GM10847 (cell line): ENCODE results near the gene CHD1.

Experiments
- POLR2A ChIP-seq: IDR thresholded peaks from 2 replicates; pipeline ENCODE4 v1.6.1; 2011; ENCODE audit not compliant: insufficient read length; ENCODE audit errors: extremely low read depth

CHD1 gene

GRCh38 chr5:98913911-98914310 is 14.9 kb downstream of the CHD1 start:
- TF ChIP-seq POLR2A, result no peak

- TF ChIP-seq POLR2A, result no peak
Observed at GRCh38 chr5:98911280-98912040, 17.3 kb downstream of the CHD1 start.

DNA sequence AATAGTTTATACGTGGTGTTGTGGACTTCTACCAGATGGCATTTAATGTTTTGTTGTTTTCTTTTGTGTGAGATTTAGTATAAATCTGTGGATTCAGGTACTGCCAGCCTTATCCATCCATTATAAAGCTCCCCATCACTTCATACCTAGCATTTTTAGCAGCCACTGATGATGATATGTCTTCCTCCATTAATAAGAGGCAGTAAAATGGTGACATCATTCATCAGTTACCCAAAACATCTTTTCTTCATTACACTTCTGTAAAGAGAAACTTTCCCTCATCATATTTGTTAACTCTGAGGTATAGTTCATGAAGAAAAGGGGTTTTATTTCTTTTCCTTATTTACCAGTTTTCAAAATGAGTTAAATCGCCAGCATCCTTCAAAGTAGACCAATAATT is 19.4 kb downstream of the CHD1 start:
- TF ChIP-seq POLR2A, result no peak

DNA sequence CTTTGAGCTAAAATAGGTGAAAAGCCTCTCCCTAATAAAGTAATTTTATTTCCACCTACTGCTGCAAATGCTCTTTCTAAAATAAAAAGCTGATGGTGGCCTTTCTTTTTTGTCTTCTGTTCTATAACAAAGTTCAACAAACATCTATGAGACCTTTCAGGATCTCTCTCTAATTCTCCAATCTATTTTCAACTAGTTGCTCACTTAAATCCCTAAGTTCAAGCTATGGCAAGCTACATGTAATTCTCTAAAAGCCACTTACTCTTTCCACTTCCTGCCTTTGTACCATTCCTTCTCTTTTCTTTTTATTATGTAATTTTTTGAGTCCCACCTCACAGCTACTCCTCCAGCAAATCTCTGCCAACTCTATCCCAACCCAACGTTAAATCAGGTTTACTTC is 20.9 kb downstream of the CHD1 start:
- TF ChIP-seq POLR2A, result no peak

DNA sequence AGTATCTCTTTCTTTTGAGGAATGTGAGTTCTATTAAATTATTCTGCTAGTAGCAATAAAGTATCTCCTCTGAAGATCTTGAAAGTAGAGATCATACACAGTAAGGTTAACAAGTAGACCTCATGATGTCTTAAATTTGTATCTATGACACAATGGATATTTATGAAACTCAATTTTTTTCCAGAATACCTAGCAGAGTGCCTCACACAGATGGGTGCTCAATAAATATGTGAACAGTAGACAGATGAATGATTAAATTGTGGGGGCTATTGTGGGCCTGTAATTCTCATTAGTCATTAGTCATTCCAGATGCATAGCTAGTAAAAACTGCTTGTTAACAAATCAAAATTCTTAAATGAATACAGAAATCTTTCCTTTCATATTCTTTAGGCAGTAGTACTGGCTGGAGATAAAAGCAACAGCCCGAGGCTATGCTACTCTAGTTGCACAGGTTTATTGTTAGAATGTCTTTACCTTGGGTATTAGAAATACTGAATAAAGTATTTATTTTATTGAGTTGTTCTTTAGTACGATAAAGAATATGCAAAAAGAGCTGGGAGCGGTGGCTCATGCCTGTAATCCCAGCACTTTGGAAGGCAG is 22.0 kb downstream of the CHD1 start:
- TF ChIP-seq POLR2A, result no peak

DNA sequence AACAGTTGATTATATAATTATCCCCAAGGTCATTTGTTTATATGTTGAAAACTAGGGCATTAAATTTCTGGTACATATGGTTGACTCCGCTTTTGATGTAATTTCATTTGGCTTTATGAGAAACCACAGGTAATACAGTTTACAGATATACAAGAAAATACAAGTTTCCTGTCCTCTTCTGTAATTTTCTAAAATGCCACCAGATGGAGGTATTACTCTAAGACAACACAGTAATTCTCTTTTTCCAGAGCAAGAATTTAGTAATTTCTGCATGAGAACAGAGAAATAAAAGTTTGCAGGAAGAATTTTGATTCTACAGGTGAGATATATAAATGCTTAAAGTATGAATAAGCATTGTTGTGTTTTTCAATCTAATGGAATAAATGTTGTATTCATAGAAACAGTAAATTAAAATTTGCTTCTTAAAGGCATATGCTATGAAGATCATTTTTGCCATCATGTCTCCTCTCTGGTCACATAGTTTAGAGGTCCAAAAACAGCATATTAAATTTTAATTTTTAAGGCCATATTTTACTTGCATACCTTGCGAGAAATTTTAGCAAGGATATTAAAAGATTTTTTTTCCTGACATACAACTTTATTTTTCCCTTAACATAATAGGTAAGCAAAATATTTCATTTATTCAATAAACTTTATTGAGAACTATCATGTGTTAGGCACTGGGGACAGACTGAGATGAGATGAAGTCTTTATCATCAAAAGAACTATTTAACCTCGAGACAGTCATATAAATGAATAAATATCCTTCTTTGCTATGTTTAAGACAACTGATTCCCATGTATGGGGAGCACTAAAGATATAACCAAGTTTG is 22.7 kb downstream of the CHD1 start:
- no peak for TF ChIP-seq POLR2A

GRCh38 chr5:98904780-98905179 is 24.0 kb downstream of the CHD1 start:
- no peak for TF ChIP-seq POLR2A

GRCh38 chr5:98902733-98903132 is 26.1 kb downstream of the CHD1 start:
- no peak for TF ChIP-seq POLR2A

- no peak for TF ChIP-seq POLR2A
Observed at GRCh38 chr5:98899456-98899855, 29.4 kb downstream of the CHD1 start.

DNA sequence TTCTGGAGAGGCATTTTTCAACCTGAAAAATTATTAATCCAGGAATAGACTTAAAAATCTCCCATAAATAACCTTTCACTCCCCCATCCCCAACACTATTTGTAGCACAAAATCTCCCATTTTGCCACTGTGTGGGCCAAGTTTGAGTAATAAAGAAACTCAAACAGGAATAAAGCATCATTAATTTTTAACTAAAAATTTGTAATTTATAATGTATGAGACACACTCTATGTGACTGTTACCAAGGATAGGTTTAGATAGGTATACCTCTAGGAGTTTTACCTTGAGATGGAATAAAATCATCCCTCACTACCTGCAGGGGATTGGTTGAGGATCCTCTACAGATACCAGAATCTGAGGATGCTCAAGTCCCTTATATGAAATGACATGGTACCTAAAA is 30.1 kb downstream of the CHD1 start:
- TF ChIP-seq POLR2A, result no peak

DNA sequence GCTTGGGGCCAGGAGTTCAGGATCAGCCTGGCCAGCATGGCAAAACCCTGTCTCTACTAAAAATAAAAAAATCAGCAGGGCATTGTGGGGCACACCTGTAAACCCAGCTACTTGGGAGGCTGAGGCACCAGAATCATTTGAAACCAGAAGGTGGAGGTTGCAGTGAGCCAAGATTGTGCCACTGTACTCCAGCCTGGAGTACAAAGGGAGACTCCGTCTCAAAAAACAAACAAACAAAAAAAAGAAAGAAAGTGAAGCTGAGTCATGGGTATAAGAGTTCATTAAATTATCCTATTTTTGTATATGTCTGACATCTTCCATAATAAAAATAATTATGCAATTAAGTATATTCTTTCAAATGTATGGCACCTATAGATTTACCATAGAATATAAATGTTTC is 37.2 kb downstream of the CHD1 start:
- no peak for TF ChIP-seq POLR2A

DNA sequence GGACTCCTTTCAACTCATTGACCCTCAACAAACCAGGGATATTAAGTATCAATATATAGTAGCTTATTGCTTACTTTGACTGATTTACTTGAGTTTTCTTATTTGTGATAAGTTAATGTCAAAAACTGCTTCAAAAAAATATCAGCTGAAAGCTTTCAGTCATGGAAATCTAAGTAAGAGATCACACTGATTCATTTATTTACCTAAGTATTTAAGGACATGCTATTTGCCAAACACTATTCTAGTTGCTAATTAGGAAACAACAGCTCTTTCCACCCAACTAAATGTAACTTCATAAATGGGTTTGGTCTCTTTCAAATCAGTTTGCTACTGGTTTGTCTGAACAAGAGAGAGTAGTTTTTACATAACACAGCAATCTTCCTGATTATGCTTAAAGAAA is 48.2 kb downstream of the CHD1 start:
- no peak for TF ChIP-seq POLR2A

GRCh38 chr5:98880151-98880550 is 48.7 kb downstream of the CHD1 start:
- no peak for TF ChIP-seq POLR2A

DNA sequence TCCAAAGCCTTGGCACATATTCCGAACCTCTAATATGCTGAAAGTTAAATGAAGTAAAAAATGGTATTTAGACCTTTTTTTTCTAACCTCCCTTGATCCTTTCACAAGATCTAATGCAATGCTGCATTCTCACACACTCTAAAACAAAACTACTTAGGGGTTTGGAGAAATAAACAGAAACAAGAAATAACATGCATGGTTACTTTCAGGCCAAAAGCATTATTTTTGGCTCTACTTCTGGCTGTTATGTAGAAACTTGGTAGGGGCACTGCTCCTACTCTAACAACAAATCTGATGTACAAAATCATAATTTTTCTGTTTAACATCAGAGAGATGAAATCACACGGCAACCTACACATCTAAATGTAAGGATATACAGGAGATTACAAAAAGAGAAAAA is 51.2 kb downstream of the CHD1 start:
- no peak for TF ChIP-seq POLR2A

GRCh38 chr5:98872674-98873073 is 56.1 kb downstream of the CHD1 start:
- no peak for TF ChIP-seq POLR2A

- TF ChIP-seq POLR2A, result no peak
Observed at GRCh38 chr5:98865690-98866089, 63.1 kb downstream of the CHD1 start.
